HepG2 (cell line): ENCODE results near the gene HOXC4. TPM values are rescaled to one million over a fixed set of nuclear protein-coding genes. Genes with fewer than 3 reads are reported as not detected.

Source experiments
- ATAC-seq: fragments of 200-7000 bp; cut with Tn5 transposase; 3 replicates; pipeline ENCODE4 v1.9.1; 2020; ENCODE audit warnings: mild to moderate bottlenecking, moderate library complexity
- BruUV-seq: library from RNA; stranded (reverse); fragments of 400-500 nt; replicated peaks from 2 replicates; lab custom pipeline; 2021; lab: Mats Ljungman, UMichigan
- CTCF ChIA-PET: fragments of 300-600 bp; formaldehyde crosslinking; extraction: SDS; loops from one replicate; lab custom pipeline; 2021; ENCODE audit warnings: low total read pairs, inconsistent platforms, low intra/inter-chr PET ratio; lab: Yijun Ruan, JAX
- POLR2A ChIA-PET: fragments of 350-600 bp; sonication (Branson Sonifier 250); formaldehyde crosslinking; loops from one replicate; lab custom pipeline; 2020; ENCODE audit warnings: antibody characterized with exemption, inconsistent platforms; lab: Yijun Ruan, JAX
- DNase-seq: peaks from one replicate; pipeline ENCODE4 v3.0.0-alpha.2; 2015; ENCODE audit warnings: low spot score
- FAIRE-seq: peaks from 3 replicates; lab custom pipeline; 2011; peaks lifted over from hg19 to GRCh38; lab: Jason Lieb, UNC
- H2AFZ ChIP-seq: one replicate; pipeline ENCODE4 v1.6.1; 2011; ENCODE audit warnings: low read length, inconsistent platforms
- H3K27ac ChIP-seq: fragments of 300-600 bp; 3 replicates; pipeline ENCODE4 v1.8.0; 2011; ENCODE audit warnings: mixed run types, mild to moderate bottlenecking, mixed read lengths, low read length, inconsistent platforms; ENCODE audit not compliant: insufficient read depth; ENCODE audit errors: extremely low read length
- H3K27me3 ChIP-seq, 2 experiments: fragments of 200-600 bp in 1 of 2; 2 replicates in 1 of 2; 3 replicates in 1 of 2; pipeline versions ENCODE4 v1.6.0 to v1.8.0; 2011; ENCODE audit warnings: low read length in 2 of 2, mild to moderate bottlenecking in 2 of 2, moderate library complexity in 2 of 2, inconsistent platforms in 1 of 2; ENCODE audit not compliant: insufficient read depth in 2 of 2, control insufficient read depth in 1 of 2
- H3K36me3 ChIP-seq, 2 experiments: fragments of 200-600 bp in 1 of 2; replicated peaks in 1 of 2; 2 replicates in 1 of 2; 3 replicates in 1 of 2; pipeline versions ENCODE4 v1.5.1 to v1.8.0; 2011; ENCODE audit warnings: low read length in 2 of 2, inconsistent platforms in 1 of 2; ENCODE audit not compliant: insufficient read depth in 2 of 2, control insufficient read depth in 1 of 2
- H3K4me1 ChIP-seq: 2 replicates; pipeline ENCODE4 v1.5.1; 2012; ENCODE audit warnings: low read length, inconsistent platforms; ENCODE audit not compliant: insufficient read depth
- H3K4me2 ChIP-seq: 2 replicates; pipeline ENCODE4 v1.6.0; 2011; ENCODE audit warnings: low read depth, low read length, inconsistent platforms
- H3K4me3 ChIP-seq, 3 experiments: fragments of 200-600 bp in 1 of 3; sonication (generic), shearing (Covaris generic) in 1 of 3; replicated peaks in 1 of 3; 2 replicates each; pipeline ENCODE4 v1.5.1; 2011 to 2016; ENCODE audit warnings: low read length in 3 of 3, inconsistent platforms in 2 of 3, low read depth in 2 of 3, mild to moderate bottlenecking in 2 of 3, control low read depth in 1 of 3, mixed read lengths in 1 of 3; ENCODE audit not compliant: insufficient read depth in 1 of 3
- H3K79me2 ChIP-seq: one replicate; pipeline ENCODE4 v1.6.1; 2011; ENCODE audit warnings: low read length, inconsistent platforms; ENCODE audit not compliant: insufficient read depth
- H3K9ac ChIP-seq: 2 replicates; pipeline ENCODE4 v1.6.0; 2011; ENCODE audit warnings: mild to moderate bottlenecking, low read depth, low read length, inconsistent platforms; ENCODE audit not compliant: insufficient read depth
- H3K9me3 ChIP-seq: 2 replicates; pipeline ENCODE4 v1.5.1; 2012; ENCODE audit warnings: mild to moderate bottlenecking, low read length
- H4K20me1 ChIP-seq: 2 replicates; pipeline ENCODE4 v1.6.0; 2011; ENCODE audit warnings: inconsistent platforms, mild to moderate bottlenecking, low read length, moderate library complexity; ENCODE audit not compliant: insufficient read depth
- CHCHD3 ChIP-seq: sonication (generic); formaldehyde crosslinking; IDR thresholded peaks from 2 replicates; pipeline ENCODE4 v1.8.0; 2022; ENCODE audit warnings: mild to moderate bottlenecking, missing genetic modification reagents, moderate library complexity
- SNAPC2 ChIP-seq: sonication (generic); formaldehyde crosslinking; IDR thresholded peaks from 2 replicates; pipeline ENCODE4 v1.8.1; 2022; ENCODE audit warnings: mild to moderate bottlenecking, missing genetic modification reagents
- YY1 ChIP-seq: IDR thresholded peaks from 2 replicates; pipeline ENCODE4 v1.6.1; 2011; ENCODE audit warnings: low read length, low read depth, moderate library complexity, mild to moderate bottlenecking; ENCODE audit not compliant: insufficient read depth, insufficient replicate concordance
- WGBS: methylation state at CpG from one replicate; pipeline ENCODE4 v1.1.6; 2017; ENCODE audit warnings: low lambda C conversion rate; 5-methylcytosine and 5-hydroxymethylcytosine counted together
- in situ Hi-C: cut with HindIII; loops from 2 replicates; pipeline ENCODE4 v1.10.0; 2017; ENCODE audit warnings: low pct_unique_long_range_greater_than_20kb; ENCODE audit not compliant: extremely low pct_ligation_motif_present
- intact Hi-C: fragments of 100-400 bp; cut with micrococcal nuclease; formaldehyde crosslinking; loops from one replicate; pipeline ENCODE4 v1.10.0; 2022; ENCODE audit not compliant: unreplicated experiment
- polyA plus RNA-seq, 8 experiments: library from polyadenylated mRNA; depleted of rRNA in 3 of 8; stranded (reverse) in 7 of 8; unstranded in 1 of 8; fragments of >200 nt; fragmentation: Illumina TruSeq in 4 of 8; extraction: Trizol in 4 of 8; gene quantifications; 2 replicates each; pipeline versions ENCODE4 v1.2.1 to v1.2.3, GENCODE V29; 2011 to 2016; ENCODE audit warnings: low read depth in 4 of 8, missing spikeins in 1 of 8, mixed read lengths in 1 of 8; ENCODE audit not compliant: insufficient read depth in 1 of 8
- total RNA-seq, 5 experiments: library from RNA; depleted of rRNA; stranded (reverse); fragments of >200 nt; fragmentation: Illumina TruSeq; extraction: Trizol; gene quantifications; 2 replicates each; pipeline ENCODE4 v1.2.3, GENCODE V29; 2016; ENCODE audit warnings: low read depth in 1 of 5
- TF ChIP-seq, protein P1 (sequence below): sonication (generic); formaldehyde crosslinking; IDR thresholded peaks from 2 replicates; pipeline ENCODE4 v1.5.0; 2020; ENCODE audit warnings: missing genetic modification reagents

Gene HOXC4
- total and polyA plus RNA-seq, 2 of the 13 experiments (the other 11 are each of a cell fraction or from before 2014, with no cell fraction given): not detected

- H3K4me3 ChIP-seq: no peak overlapping the region
- no peaks in the 10 kb centered on the region for H4K20me1 ChIP-seq
- no peak overlapping the region for H3K9ac ChIP-seq
- no peak for DNase-seq
- no peaks in the 10 kb centered on the region for H3K79me2 ChIP-seq
- CTCF ChIA-PET: no interaction called here
- no peak for FAIRE-seq
- POLR2A ChIA-PET: no interaction called here
- H3K36me3 ChIP-seq: no peaks in the 10 kb centered on the region
- H3K27ac ChIP-seq: no peak overlapping the region
- H3K27me3 ChIP-seq: peaks cover 1 to 9% of the 10 kb centered on the region in 2 experiments; a peak in 3 of 5 replicates
- no peak overlapping the region for H3K4me2 ChIP-seq
- intact Hi-C loops: no loop called here
- 55% methylated on average over 6 of the region's 6 CpGs for WGBS
- in situ Hi-C loops: no loop called here
- TF ChIP-seq SNAPC2 (CRISPR knock-in tag): no peak
- TF ChIP-seq, protein P1, sequence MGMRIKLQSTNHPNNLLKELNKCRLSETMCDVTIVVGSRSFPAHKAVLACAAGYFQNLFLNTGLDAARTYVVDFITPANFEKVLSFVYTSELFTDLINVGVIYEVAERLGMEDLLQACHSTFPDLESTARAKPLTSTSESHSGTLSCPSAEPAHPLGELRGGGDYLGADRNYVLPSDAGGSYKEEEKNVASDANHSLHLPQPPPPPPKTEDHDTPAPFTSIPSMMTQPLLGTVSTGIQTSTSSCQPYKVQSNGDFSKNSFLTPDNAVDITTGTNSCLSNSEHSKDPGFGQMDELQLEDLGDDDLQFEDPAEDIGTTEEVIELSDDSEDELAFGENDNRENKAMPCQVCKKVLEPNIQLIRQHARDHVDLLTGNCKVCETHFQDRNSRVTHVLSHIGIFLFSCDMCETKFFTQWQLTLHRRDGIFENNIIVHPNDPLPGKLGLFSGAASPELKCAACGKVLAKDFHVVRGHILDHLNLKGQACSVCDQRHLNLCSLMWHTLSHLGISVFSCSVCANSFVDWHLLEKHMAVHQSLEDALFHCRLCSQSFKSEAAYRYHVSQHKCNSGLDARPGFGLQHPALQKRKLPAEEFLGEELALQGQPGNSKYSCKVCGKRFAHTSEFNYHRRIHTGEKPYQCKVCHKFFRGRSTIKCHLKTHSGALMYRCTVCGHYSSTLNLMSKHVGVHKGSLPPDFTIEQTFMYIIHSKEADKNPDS (CRISPR knock-in tag): no peak
- H3K9me3 ChIP-seq: no peaks in the 10 kb centered on the region
- H2AFZ ChIP-seq: no peak overlapping the region
- H3K4me1 ChIP-seq: no peaks in the 10 kb centered on the region
- no TSS peak for BruUV-seq
- ATAC-seq: no peak
These were observed 20.7 kb downstream of the HOXC4 start for GRCh38 chr12:54074308-54074707.

GRCh38 chr12:54075409-54075808 is 21.8 kb downstream of the HOXC4 start:
- no peak for DNase-seq
- peaks cover 1 to 9% of the 10 kb centered on the region in 2 experiments; a peak in 3 of 5 replicates for H3K27me3 ChIP-seq
- no TSS peak for BruUV-seq
- no peak overlapping the region for H3K27ac ChIP-seq
- ChIA-PET CTCF (no interaction called here), POLR2A (no interaction called here)
- no peaks in the 10 kb centered on the region for H3K79me2 ChIP-seq
- no peaks in the 10 kb centered on the region for H3K9me3 ChIP-seq
- no peak for FAIRE-seq
- no peak for ATAC-seq
- intact Hi-C loops (no loop called here), in situ Hi-C loops (no loop called here)
- H2AFZ ChIP-seq: no peak overlapping the region
- no peaks in the 10 kb centered on the region for H4K20me1 ChIP-seq
- 6% methylated on average over 6 of the region's 6 CpGs for whole genome bisulfite sequencing
- H3K36me3 ChIP-seq: no peaks in the 10 kb centered on the region
- no peak overlapping the region for H3K4me2 ChIP-seq
- no peak overlapping the region for H3K9ac ChIP-seq
- no peaks in the 10 kb centered on the region for H3K4me1 ChIP-seq
- TF ChIP-seq YY1: no peak
- no peak for TF ChIP-seq CHCHD3 (CRISPR knock-in tag)
- H3K4me3 ChIP-seq: no peak overlapping the region
